Measurements from ENCODE around the gene ETV6. TPM values are rescaled to one million over a fixed set of nuclear protein-coding genes. Genes with fewer than 3 reads are reported as not detected.

Gene ETV6
- total RNA-seq, 4 donors from 2014 or later: 7.6 to 45.5 (median 8.2) TPM

DNA sequence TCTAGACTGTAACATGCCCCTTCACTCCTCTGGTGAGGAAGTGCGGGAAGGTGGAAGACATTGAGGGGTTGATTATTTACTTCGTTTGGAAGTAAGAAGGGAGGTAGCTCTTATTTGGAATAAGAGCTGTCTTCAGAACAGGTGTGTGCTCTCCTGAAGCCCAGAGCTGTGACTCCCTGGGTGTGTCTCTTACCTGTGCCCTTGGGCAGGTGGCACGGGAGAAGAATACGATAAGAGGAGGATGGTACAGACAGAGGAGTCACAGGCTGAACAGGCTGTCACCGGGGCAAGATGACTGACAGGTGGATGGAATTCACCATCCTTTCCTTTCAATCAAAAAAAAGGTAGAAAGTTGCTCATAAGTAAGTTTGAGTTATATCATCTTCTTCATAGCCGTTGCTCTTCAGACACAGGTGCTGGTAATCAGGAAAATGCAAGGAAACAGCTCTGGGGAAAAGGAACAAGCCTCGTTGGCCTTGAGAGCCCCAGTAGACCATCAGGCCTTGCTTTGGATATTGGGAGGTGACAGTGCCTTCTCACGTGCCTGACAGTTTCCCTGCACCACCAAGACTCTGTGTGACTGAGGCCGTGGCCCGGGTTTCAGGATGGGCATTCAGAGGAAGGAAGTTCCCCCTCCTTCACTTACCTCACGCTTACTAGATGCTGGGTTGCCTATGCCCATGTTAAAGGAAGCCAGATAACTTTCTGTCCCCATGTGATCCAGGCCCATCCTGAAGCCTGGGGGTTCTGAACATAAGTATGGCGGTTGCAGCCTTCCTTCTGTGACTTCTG is 120.4 kb downstream of the ETV6 start:
- no peaks in the 10 kb centered on the region for H3K36me3 ChIP-seq
- H3K4me3 ChIP-seq: no peak overlapping the region
- no peak for DNase-seq
- peaks cover 6 to 11% of the 10 kb centered on the region in 2 donors for H3K4me1 ChIP-seq
- intact Hi-C loops (cut with DNase I; ENCODE audit: low total_unique reads): no loop called here
- H3K27me3 ChIP-seq: no peaks in the 10 kb centered on the region
- no peaks in the 10 kb centered on the region for H3K9me3 ChIP-seq
- no peak for TF ChIP-seq POLR2A (IDR thresholded peaks at IDR 0.05)
- TF ChIP-seq, protein P1, sequence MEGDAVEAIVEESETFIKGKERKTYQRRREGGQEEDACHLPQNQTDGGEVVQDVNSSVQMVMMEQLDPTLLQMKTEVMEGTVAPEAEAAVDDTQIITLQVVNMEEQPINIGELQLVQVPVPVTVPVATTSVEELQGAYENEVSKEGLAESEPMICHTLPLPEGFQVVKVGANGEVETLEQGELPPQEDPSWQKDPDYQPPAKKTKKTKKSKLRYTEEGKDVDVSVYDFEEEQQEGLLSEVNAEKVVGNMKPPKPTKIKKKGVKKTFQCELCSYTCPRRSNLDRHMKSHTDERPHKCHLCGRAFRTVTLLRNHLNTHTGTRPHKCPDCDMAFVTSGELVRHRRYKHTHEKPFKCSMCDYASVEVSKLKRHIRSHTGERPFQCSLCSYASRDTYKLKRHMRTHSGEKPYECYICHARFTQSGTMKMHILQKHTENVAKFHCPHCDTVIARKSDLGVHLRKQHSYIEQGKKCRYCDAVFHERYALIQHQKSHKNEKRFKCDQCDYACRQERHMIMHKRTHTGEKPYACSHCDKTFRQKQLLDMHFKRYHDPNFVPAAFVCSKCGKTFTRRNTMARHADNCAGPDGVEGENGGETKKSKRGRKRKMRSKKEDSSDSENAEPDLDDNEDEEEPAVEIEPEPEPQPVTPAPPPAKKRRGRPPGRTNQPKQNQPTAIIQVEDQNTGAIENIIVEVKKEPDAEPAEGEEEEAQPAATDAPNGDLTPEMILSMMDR (IDR thresholded peaks at IDR 0.05): no peak
- H3K27ac ChIP-seq: no peak overlapping the region

DNA sequence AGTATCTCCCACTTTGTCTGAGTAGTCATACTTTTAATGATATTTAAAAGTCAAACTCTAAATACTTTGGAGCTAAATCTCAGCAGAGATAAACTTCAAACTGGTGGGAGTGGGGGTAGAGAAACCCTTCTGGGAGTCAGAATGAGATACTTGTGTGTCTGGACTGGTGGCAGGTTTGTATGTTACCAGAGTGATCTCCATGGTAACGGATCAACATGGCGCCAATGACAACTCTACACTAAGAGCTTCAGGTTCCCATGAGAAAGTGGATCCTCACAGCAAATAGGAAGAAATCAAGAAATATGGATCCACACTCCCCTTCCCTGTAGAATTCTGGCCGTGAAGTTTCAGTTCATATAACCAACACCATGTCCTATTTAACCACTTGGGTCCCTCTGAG is 121.9 kb downstream of the ETV6 start:
- Histone ChIP-seq H3K27me3 (no peaks in the 10 kb centered on the region), H3K9me3 (no peaks in the 10 kb centered on the region), H3K27ac (no peak overlapping the region), H3K4me3 (no peak overlapping the region), H3K4me1 (peaks cover 0 to 5% of the 10 kb centered on the region in 2 donors), H3K36me3 (no peaks in the 10 kb centered on the region)
- no peak for DNase-seq
- intact Hi-C loops (cut with DNase I; ENCODE audit: low total_unique reads): no loop called here
- TF ChIP-seq, protein P1 (IDR thresholded peaks at IDR 0.05): no peak
- TF ChIP-seq POLR2A (IDR thresholded peaks at IDR 0.05): no peak

DNA sequence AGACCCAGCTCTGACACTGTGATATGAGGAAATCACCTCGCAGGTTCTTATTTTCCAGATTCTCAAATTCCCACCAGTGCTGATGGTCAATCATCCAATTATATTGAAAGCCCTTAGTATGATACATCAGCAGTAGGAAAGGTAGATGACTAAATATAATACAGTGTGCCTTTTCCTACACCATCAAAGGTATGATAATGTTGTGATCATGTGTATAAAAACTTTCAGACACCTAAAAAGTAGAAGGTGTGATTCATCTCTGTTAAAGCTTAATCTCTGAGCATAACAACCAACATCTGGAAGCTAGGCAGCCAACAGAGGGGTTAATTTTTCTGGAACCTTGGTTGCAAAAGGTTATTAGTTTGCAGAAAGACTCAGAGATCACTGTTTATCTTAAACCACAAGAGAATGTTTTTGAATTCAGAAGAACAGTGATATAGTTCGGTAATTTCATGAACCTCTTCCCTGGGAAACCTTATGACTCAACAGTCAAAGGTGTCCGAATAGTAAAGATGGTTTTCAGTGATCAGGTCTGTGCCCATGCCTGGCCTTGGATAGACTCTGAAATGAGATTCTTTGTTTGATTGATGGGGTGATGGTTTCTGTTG is 122.5 kb downstream of the ETV6 start:
- no peak overlapping the region for H3K27ac ChIP-seq
- DNase-seq: no peak
- H3K4me1 ChIP-seq: no peaks in the 10 kb centered on the region
- intact Hi-C loops (cut with DNase I; ENCODE audit: low total_unique reads): no loop called here
- TF ChIP-seq POLR2A (IDR thresholded peaks at IDR 0.05): no peak
- TF ChIP-seq, protein P1 (IDR thresholded peaks at IDR 0.05): no peak
- H3K36me3 ChIP-seq: no peaks in the 10 kb centered on the region
- H3K9me3 ChIP-seq: no peaks in the 10 kb centered on the region
- H3K27me3 ChIP-seq: no peaks in the 10 kb centered on the region
- H3K4me3 ChIP-seq: no peak overlapping the region

DNA sequence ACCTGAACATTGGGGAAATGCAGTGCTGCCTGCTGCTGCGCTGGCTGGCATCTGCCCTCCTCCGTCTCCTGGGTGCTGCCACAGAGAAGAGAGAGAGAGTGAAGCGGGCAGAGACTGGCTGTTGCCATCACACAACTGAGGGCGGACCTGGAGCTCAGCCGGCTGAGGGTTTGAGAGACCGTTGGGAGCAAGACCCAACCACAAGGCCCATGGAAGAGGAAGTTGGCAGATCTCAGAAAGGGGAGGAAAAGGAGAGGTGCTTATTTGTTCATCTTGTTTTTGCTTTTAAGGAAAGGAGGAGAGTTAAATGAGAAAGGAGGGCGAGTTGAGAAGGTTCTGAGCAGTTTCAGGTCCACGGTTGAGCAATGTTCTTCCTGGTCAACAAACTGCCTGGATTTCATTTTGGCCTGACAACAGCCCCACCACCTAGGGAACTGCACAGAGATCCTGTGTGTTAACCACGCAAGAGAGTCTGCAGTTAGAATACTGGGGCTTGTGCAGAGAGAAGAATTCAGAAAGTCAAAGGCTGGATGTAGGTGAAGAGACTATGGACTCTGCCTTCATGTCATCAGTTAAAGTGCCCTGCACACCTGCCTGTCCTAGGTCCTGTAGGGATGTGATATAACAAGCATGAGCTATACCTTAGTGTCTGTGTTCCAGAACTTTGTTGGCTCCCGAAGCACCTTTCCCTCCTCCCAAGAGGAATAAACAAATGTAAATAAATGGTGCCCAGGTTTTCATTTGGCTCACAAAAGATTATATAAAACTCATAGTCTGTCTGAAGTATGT is 124.6 kb downstream of the ETV6 start:
- H3K27ac ChIP-seq: no peak overlapping the region
- no peaks in the 10 kb centered on the region for H3K27me3 ChIP-seq
- DNase-seq: no peak
- no peak for TF ChIP-seq POLR2A (IDR thresholded peaks at IDR 0.05)
- TF ChIP-seq, protein P1 (IDR thresholded peaks at IDR 0.05): no peak
- H3K4me3 ChIP-seq: no peak overlapping the region
- intact Hi-C loops (cut with DNase I; ENCODE audit: low total_unique reads): no loop called here
- no peaks in the 10 kb centered on the region for H3K36me3 ChIP-seq
- H3K4me1 ChIP-seq: peaks cover 0 to 3% of the 10 kb centered on the region in 2 donors
- H3K9me3 ChIP-seq: no peaks in the 10 kb centered on the region

Data from uterus (tissue), 4 donors.